GM23338 (cell line): Measurements from ENCODE around the gene EMP2. TPM values are rescaled to one million over a fixed set of nuclear protein-coding genes. Genes with fewer than 3 reads are reported as not detected.

Experiments used
- ATAC-seq: fragments of 200-7000 bp; cut with Tn5 transposase; 3 replicates; pipeline ENCODE4 v1.9.1; 2020
- DNase-seq: peaks from one replicate; pipeline ENCODE4 v3.0.0-alpha.2; 2015; ENCODE audit warnings: low spot score
- H2AFZ ChIP-seq: fragments of 200-600 bp; sonication (generic); 2 replicates; pipeline ENCODE4 v1.8.0; 2016; ENCODE audit warnings: antibody characterized with exemption, mild to moderate bottlenecking, moderate library complexity
- H3F3A ChIP-seq: fragments of 200-600 bp; sonication (generic); replicated peaks from 2 replicates; pipeline ENCODE4 v1.8.0; 2017; ENCODE audit warnings: antibody characterized with exemption, mixed run types, low read depth
- H3K27ac ChIP-seq: fragments of 200-600 bp; sonication (generic); 2 replicates; pipeline ENCODE4 v1.6.1; 2016; ENCODE audit warnings: low read depth
- H3K27me3 ChIP-seq: fragments of 200-600 bp; sonication (generic); 2 replicates; pipeline ENCODE4 v1.8.0; 2016; ENCODE audit warnings: mild to moderate bottlenecking, mixed run types, moderate library complexity; ENCODE audit not compliant: insufficient read depth
- H3K36me3 ChIP-seq: fragments of 200-600 bp; sonication (generic); 2 replicates; pipeline ENCODE4 v1.8.0; 2016; ENCODE audit warnings: mild to moderate bottlenecking; ENCODE audit not compliant: insufficient read depth
- H3K4me1 ChIP-seq: fragments of 200-600 bp; sonication (generic); 2 replicates; pipeline ENCODE4 v1.8.0; 2016; ENCODE audit warnings: mild to moderate bottlenecking, moderate library complexity; ENCODE audit not compliant: insufficient read depth
- H3K4me2 ChIP-seq: fragments of 200-600 bp; sonication (generic); 2 replicates; pipeline ENCODE4 v1.7.1; 2017; ENCODE audit warnings: mixed run types
- H3K4me3 ChIP-seq: fragments of 200-600 bp; sonication (generic); 2 replicates; pipeline ENCODE4 v1.6.1; 2016; ENCODE audit warnings: mixed run types
- H3K79me2 ChIP-seq: fragments of 200-600 bp; sonication (generic); replicated peaks from 2 replicates; pipeline ENCODE4 v1.8.0; 2017; ENCODE audit warnings: mild to moderate bottlenecking; ENCODE audit not compliant: insufficient read depth
- H3K9me2 ChIP-seq: fragments of 200-600 bp; sonication (generic); 2 replicates; pipeline ENCODE4 v1.8.0; 2017; ENCODE audit not compliant: insufficient read depth
- H4K20me1 ChIP-seq: fragments of 200-600 bp; sonication (generic); replicated peaks from 2 replicates; pipeline ENCODE4 v1.8.0; 2017; ENCODE audit warnings: mild to moderate bottlenecking; ENCODE audit not compliant: insufficient read depth
- H3K27ac Mint-ChIP-seq: 2 replicates; pipeline ENCODE4 v1.8.0; 2020; ENCODE audit warnings: inconsistent platforms, mild to moderate bottlenecking, moderate library complexity, mixed read lengths
- H3K27me3 Mint-ChIP-seq: 3 replicates; pipeline ENCODE4 v1.8.0; 2022; ENCODE audit warnings: low read depth, mild to moderate bottlenecking, moderate library complexity, mixed read lengths, inconsistent platforms; ENCODE audit not compliant: insufficient read depth, poor library complexity
- H3K36me3 Mint-ChIP-seq: 3 replicates; pipeline ENCODE4 v1.8.0; 2021; ENCODE audit warnings: low read depth, mild to moderate bottlenecking, inconsistent platforms, moderate library complexity, mixed read lengths
- H3K4me1 Mint-ChIP-seq: 3 replicates; pipeline ENCODE4 v1.8.0; 2020; ENCODE audit warnings: mild to moderate bottlenecking, inconsistent platforms, mixed read lengths
- H3K4me3 Mint-ChIP-seq: 3 replicates; pipeline ENCODE4 v1.8.0; 2021; ENCODE audit warnings: moderate library complexity, mild to moderate bottlenecking, inconsistent platforms, mixed read lengths
- H3K9me3 Mint-ChIP-seq: 3 replicates; pipeline ENCODE4 v1.8.0; 2020; ENCODE audit warnings: moderate library complexity, mild to moderate bottlenecking, inconsistent platforms, mixed read lengths
- CREB1 ChIP-seq: fragments of 250-450 bp; sonication (Bioruptor Pico); IDR thresholded peaks from 2 replicates; pipeline ENCODE4 v1.5.0; 2020; ENCODE audit warnings: low read depth, mild to moderate bottlenecking, moderate library complexity
- CTCF ChIP-seq, 2 experiments: fragments of 200-600 bp in 1 of 2; sonication (generic) in 1 of 2; conservative IDR thresholded peaks; 2 replicates each; pipeline versions ENCODE4 v1.5.1 to v1.6.1; 2016 to 2017; ENCODE audit warnings: antibody characterized with exemption in 2 of 2, low read depth in 2 of 2, mild to moderate bottlenecking in 2 of 2, moderate library complexity in 1 of 2
- EZH2 ChIP-seq: fragments of 200-600 bp; sonication (generic); IDR thresholded peaks from one replicate; pipeline ENCODE4 v1.8.0; 2017; ENCODE audit warnings: antibody characterized with exemption, mild to moderate bottlenecking, low read depth; ENCODE audit not compliant: unreplicated experiment
- EZH2phosphoT487 ChIP-seq: fragments of 200-600 bp; sonication (generic); IDR thresholded peaks from one replicate; pipeline ENCODE4 v1.8.1; 2018; ENCODE audit warnings: antibody characterized with exemption; ENCODE audit not compliant: unreplicated experiment
- JUNB ChIP-seq: IDR thresholded peaks from one replicate; pipeline ENCODE4 v1.6.1; 2016; ENCODE audit warnings: antibody characterized with exemption; ENCODE audit not compliant: unreplicated experiment
- NANOG ChIP-seq: IDR thresholded peaks from 2 replicates; pipeline ENCODE4 v1.6.1; 2016; ENCODE audit warnings: antibody characterized with exemption, borderline replicate concordance
- POLR2AphosphoS5 ChIP-seq: IDR thresholded peaks from 2 replicates; pipeline ENCODE4 v1.6.1; 2016; ENCODE audit warnings: antibody characterized with exemption, low read depth
- REST ChIP-seq: IDR thresholded peaks from one replicate; pipeline ENCODE4 v1.6.1; 2018; ENCODE audit warnings: antibody characterized with exemption; ENCODE audit not compliant: unreplicated experiment
- STAT1 ChIP-seq: IDR thresholded peaks from one replicate; pipeline ENCODE4 v1.6.1; 2016; ENCODE audit warnings: antibody characterized with exemption; ENCODE audit not compliant: unreplicated experiment
- ZNF114 ChIP-seq: fragments of 250-450 bp; sonication (Bioruptor Pico); IDR thresholded peaks from 2 replicates; pipeline ENCODE4 v1.5.0; 2020; ENCODE audit warnings: mild to moderate bottlenecking, moderate library complexity
- ZNF331 ChIP-seq: fragments of 250-450 bp; sonication (Bioruptor Pico); IDR thresholded peaks from 2 replicates; pipeline ENCODE4 v1.5.0; 2020; ENCODE audit warnings: low read depth, mild to moderate bottlenecking, moderate library complexity
- polyA plus RNA-seq: library from polyadenylated mRNA; unstranded; fragments of >200 nt; fragmentation: Nextera tagmentation; extraction: Ambion mirVana; gene quantifications from 2 replicates; pipeline ENCODE4 v1.2.1, GENCODE V29; 2016
- total RNA-seq: library from RNA; depleted of rRNA; stranded (reverse); fragments of >200 nt; shearing (Covaris generic); gene quantifications from 2 replicates; pipeline ENCODE4 v1.2.3, GENCODE V29; 2014
- TF ChIP-seq, protein P1 (sequence below): fragments of 250-450 bp; sonication (Bioruptor Pico); IDR thresholded peaks from 2 replicates; pipeline ENCODE4 v1.5.0; 2020; ENCODE audit warnings: mild to moderate bottlenecking, moderate library complexity

Gene EMP2
- total and polyA plus RNA-seq, 2 experiments from 2014 or later, result 7.3 to 40.1 TPM

DNA sequence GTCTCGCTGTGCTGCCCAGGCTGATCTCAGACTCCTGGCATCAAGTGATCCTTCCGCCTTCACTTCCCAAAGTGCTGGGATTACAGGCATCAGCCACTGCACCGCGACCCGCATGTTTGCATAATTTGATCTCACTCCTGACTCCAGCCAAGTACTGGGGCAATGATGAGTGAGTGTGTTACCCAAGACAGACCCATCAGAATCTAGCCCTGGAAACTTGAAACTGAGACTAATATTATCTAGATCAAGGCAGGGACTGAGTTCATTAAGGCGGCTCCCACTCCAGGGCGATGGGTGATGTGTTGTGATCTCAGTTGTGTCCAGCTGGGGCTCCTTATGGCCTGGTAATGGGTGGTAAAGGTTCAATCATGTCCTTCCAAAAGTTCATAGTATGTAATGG lies 53.4 kb downstream of the EMP2 start (continued):
- TF ChIP-seq CTCF (conservative IDR thresholded peaks at IDR 0.05; ENCODE audit: low read depth in 2 of 2) (no peak), EZH2 (no peak), NANOG (no peak), POLR2AphosphoS5 (no peak), REST (no peak), CREB1 (CRISPR knock-in tag) (no peak), ZNF114 (CRISPR knock-in tag) (no peak)

- DNase-seq (no peak), ATAC-seq (no peak)
- Histone ChIP-seq H3K4me2 (no peak overlapping the region), H3K4me3 (no peak overlapping the region), H3K79me2 (no peaks in the 10 kb centered on the region), H3K4me1 (no peaks in the 10 kb centered on the region), H2AFZ (no peak overlapping the region), H3K9me2 (no peaks in the 10 kb centered on the region), H3K36me3 (no peaks in the 10 kb centered on the region), H3F3A (no peaks in the 10 kb centered on the region), H4K20me1 (no peaks in the 10 kb centered on the region), H3K27me3 (no peaks in the 10 kb centered on the region), H3K27ac (no peak overlapping the region)
- H3K4me1 Mint-ChIP-seq, result no peaks in the 10 kb centered on the region
- no peak overlapping the region for H3K4me3 Mint-ChIP-seq
- no peaks in the 10 kb centered on the region; the same call in 2 of the 3 replicates for H3K9me3 Mint-ChIP-seq
- no peaks in the 10 kb centered on the region for H3K36me3 Mint-ChIP-seq
- no peak overlapping the region for H3K27ac Mint-ChIP-seq
- H3K27me3 Mint-ChIP-seq, result no peaks in the 10 kb centered on the region
- TF ChIP-seq STAT1, result no peak
- TF ChIP-seq ZNF114 (CRISPR knock-in tag), result no peak
- no peak for TF ChIP-seq JUNB
- TF ChIP-seq, protein P1, sequence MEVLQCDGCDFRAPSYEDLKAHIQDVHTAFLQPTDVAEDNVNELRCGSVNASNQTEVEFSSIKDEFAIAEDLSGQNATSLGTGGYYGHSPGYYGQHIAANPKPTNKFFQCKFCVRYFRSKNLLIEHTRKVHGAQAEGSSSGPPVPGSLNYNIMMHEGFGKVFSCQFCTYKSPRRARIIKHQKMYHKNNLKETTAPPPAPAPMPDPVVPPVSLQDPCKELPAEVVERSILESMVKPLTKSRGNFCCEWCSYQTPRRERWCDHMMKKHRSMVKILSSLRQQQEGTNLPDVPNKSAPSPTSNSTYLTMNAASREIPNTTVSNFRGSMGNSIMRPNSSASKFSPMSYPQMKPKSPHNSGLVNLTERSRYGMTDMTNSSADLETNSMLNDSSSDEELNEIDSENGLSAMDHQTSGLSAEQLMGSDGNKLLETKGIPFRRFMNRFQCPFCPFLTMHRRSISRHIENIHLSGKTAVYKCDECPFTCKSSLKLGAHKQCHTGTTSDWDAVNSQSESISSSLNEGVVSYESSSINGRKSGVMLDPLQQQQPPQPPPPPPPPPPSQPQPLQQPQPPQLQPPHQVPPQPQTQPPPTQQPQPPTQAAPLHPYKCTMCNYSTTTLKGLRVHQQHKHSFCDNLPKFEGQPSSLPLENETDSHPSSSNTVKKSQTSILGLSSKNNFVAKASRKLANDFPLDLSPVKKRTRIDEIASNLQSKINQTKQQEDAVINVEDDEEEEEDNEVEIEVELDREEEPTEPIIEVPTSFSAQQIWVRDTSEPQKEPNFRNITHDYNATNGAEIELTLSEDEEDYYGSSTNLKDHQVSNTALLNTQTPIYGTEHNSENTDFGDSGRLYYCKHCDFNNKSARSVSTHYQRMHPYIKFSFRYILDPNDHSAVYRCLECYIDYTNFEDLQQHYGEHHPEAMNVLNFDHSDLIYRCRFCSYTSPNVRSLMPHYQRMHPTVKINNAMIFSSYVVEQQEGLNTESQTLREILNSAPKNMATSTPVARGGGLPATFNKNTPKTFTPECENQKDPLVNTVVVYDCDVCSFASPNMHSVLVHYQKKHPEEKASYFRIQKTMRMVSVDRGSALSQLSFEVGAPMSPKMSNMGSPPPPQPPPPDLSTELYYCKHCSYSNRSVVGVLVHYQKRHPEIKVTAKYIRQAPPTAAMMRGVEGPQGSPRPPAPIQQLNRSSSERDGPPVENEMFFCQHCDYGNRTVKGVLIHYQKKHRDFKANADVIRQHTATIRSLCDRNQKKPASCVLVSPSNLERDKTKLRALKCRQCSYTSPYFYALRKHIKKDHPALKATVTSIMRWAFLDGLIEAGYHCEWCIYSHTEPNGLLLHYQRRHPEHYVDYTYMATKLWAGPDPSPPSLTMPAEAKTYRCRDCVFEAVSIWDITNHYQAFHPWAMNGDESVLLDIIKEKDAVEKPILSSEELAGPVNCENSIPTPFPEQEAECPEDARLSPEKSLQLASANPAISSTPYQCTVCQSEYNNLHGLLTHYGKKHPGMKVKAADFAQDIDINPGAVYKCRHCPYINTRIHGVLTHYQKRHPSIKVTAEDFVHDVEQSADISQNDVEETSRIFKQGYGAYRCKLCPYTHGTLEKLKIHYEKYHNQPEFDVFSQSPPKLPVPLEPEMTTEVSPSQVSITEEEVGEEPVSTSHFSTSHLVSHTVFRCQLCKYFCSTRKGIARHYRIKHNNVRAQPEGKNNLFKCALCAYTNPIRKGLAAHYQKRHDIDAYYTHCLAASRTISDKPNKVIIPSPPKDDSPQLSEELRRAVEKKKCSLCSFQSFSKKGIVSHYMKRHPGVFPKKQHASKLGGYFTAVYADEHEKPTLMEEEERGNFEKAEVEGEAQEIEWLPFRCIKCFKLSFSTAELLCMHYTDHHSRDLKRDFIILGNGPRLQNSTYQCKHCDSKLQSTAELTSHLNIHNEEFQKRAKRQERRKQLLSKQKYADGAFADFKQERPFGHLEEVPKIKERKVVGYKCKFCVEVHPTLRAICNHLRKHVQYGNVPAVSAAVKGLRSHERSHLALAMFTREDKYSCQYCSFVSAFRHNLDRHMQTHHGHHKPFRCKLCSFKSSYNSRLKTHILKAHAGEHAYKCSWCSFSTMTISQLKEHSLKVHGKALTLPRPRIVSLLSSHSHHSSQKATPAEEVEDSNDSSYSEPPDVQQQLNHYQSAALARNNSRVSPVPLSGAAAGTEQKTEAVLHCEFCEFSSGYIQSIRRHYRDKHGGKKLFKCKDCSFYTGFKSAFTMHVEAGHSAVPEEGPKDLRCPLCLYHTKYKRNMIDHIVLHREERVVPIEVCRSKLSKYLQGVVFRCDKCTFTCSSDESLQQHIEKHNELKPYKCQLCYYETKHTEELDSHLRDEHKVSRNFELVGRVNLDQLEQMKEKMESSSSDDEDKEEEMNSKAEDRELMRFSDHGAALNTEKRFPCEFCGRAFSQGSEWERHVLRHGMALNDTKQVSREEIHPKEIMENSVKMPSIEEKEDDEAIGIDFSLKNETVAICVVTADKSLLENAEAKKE (CRISPR knock-in tag), result no peak
- no peak for TF ChIP-seq EZH2phosphoT487
- TF ChIP-seq ZNF331, result no peak
These were observed 55.1 kb downstream of the EMP2 start for GRCh38 chr16:10525214-10525825.
